NB4 (cell line): Measurements from ENCODE around the gene MTOR.
"Not testable (repeated sequence)": the region's sequence is repeated elsewhere in the genome, so short reads cannot be mapped to it uniquely, and the experiment has no call there.

Source experiments
- CTCF ChIP-seq: IDR thresholded peaks from one replicate; pipeline ENCODE4 v1.5.1; 2012; ENCODE audit warnings: low read depth, low read length
- MYC ChIP-seq: IDR thresholded peaks from 2 replicates; pipeline ENCODE4 v1.6.1; 2011; ENCODE audit warnings: low read depth, low read length
- POLR2A ChIP-seq: IDR thresholded peaks from 2 replicates; pipeline ENCODE4 v1.6.1; 2011; ENCODE audit warnings: mild to moderate bottlenecking; ENCODE audit not compliant: insufficient read length; ENCODE audit errors: extremely low read depth

DNA sequence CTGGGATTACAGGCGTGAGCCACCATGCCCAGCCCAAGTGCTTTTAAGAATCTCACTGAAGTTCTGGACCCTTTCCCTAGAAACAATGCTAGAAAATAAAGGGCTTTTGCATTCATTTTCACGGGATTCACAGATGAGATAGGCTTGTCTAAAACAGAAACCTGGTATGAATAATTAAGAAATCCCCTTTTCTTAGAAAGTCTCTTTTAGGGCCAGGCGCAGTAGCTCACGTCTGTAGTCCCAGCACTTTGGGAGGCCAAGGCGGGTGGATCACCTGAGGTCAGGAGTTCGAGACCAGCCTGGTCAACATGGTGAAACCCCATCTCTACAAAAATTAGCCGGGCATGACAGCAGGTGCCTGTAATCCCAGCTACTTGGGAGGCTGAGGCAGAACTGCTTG is 189.0 kb downstream of the MTOR start:
- not testable (repeated sequence) for TF ChIP-seq CTCF, MYC, POLR2A
